ENCODE measurements around the gene ETS2. TPM values are rescaled to one million over a fixed set of nuclear protein-coding genes. Genes with fewer than 3 reads are reported as not detected.

The ETS2 gene
- total and polyA plus RNA-seq, 2 of the 8 experiments (the other 6 are each of a cell fraction or from before 2014, with no cell fraction given) = 11.0 to 45.1 TPM

DNA sequence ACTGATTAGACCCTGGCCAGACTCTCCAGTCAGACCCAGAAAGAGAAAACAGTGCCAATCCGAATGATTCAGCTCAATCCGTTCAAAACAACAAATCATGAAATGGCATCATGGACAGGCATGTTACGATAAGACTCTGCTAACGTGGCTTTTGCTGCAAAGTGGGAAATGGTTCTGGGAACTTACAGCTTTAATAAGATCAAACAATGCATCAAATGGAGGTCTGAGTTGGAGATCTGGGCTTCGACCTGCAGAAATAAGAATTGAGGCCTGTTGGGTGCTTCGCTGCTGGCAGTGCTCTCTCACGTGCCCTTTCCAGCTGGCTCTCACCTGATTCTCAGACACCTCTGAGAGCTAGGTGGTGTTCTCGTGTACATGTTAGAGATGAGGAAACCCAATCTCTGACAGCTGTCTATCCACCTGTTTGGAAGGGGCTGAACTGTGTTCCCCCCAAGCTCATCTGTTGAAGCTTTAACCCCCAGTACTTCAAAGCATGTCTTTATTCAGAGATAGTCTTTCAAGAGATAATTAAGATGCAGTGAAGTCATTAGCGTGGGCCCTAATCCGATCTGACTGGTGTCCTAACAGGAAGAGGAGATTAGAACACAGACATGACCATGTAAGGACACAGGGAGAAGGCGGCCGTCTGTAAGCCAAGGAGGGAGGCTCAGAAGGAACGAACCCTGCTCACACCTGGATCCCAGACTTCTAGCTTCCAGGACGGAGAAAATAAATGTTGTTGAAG lies 45.5 kb upstream of the ETS2 start (continued):
- TF ChIP-seq, protein P1, sequence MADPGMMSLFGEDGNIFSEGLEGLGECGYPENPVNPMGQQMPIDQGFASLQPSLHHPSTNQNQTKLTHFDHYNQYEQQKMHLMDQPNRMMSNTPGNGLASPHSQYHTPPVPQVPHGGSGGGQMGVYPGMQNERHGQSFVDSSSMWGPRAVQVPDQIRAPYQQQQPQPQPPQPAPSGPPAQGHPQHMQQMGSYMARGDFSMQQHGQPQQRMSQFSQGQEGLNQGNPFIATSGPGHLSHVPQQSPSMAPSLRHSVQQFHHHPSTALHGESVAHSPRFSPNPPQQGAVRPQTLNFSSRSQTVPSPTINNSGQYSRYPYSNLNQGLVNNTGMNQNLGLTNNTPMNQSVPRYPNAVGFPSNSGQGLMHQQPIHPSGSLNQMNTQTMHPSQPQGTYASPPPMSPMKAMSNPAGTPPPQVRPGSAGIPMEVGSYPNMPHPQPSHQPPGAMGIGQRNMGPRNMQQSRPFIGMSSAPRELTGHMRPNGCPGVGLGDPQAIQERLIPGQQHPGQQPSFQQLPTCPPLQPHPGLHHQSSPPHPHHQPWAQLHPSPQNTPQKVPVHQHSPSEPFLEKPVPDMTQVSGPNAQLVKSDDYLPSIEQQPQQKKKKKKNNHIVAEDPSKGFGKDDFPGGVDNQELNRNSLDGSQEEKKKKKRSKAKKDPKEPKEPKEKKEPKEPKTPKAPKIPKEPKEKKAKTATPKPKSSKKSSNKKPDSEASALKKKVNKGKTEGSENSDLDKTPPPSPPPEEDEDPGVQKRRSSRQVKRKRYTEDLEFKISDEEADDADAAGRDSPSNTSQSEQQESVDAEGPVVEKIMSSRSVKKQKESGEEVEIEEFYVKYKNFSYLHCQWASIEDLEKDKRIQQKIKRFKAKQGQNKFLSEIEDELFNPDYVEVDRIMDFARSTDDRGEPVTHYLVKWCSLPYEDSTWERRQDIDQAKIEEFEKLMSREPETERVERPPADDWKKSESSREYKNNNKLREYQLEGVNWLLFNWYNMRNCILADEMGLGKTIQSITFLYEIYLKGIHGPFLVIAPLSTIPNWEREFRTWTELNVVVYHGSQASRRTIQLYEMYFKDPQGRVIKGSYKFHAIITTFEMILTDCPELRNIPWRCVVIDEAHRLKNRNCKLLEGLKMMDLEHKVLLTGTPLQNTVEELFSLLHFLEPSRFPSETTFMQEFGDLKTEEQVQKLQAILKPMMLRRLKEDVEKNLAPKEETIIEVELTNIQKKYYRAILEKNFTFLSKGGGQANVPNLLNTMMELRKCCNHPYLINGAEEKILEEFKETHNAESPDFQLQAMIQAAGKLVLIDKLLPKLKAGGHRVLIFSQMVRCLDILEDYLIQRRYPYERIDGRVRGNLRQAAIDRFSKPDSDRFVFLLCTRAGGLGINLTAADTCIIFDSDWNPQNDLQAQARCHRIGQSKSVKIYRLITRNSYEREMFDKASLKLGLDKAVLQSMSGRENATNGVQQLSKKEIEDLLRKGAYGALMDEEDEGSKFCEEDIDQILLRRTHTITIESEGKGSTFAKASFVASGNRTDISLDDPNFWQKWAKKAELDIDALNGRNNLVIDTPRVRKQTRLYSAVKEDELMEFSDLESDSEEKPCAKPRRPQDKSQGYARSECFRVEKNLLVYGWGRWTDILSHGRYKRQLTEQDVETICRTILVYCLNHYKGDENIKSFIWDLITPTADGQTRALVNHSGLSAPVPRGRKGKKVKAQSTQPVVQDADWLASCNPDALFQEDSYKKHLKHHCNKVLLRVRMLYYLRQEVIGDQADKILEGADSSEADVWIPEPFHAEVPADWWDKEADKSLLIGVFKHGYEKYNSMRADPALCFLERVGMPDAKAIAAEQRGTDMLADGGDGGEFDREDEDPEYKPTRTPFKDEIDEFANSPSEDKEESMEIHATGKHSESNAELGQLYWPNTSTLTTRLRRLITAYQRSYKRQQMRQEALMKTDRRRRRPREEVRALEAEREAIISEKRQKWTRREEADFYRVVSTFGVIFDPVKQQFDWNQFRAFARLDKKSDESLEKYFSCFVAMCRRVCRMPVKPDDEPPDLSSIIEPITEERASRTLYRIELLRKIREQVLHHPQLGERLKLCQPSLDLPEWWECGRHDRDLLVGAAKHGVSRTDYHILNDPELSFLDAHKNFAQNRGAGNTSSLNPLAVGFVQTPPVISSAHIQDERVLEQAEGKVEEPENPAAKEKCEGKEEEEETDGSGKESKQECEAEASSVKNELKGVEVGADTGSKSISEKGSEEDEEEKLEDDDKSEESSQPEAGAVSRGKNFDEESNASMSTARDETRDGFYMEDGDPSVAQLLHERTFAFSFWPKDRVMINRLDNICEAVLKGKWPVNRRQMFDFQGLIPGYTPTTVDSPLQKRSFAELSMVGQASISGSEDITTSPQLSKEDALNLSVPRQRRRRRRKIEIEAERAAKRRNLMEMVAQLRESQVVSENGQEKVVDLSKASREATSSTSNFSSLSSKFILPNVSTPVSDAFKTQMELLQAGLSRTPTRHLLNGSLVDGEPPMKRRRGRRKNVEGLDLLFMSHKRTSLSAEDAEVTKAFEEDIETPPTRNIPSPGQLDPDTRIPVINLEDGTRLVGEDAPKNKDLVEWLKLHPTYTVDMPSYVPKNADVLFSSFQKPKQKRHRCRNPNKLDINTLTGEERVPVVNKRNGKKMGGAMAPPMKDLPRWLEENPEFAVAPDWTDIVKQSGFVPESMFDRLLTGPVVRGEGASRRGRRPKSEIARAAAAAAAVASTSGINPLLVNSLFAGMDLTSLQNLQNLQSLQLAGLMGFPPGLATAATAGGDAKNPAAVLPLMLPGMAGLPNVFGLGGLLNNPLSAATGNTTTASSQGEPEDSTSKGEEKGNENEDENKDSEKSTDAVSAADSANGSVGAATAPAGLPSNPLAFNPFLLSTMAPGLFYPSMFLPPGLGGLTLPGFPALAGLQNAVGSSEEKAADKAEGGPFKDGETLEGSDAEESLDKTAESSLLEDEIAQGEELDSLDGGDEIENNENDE (IDR thresholded peaks at IDR 0.05; ENCODE audit: insufficient replicate concordance, low read length) = no peak
